ENCODE measurements around the gene TRPT1.
A peak's percentile ranks its signal among the peaks of the same experiment; 100 is the strongest.

Gene TRPT1

GRCh38 chr11:64225608-64226506, at the start of gene TRPT1, which contains the start of gene NUDT22:
TRPT1 (minus strand) TSS chr11:64226186; CDS start chr11:64225860, 326 bp downstream.
NUDT22 (plus strand) TSS chr11:64226274; CDS start chr11:64226653, 379 bp downstream.
- ATAC-seq: peak; percentile 84
- TF ChIP-seq TOX (CRISPR knock-in tag; IDR thresholded peaks at IDR 0.05; ENCODE audit: borderline replicate concordance) (no peak), TSHZ2 (CRISPR knock-in tag; IDR thresholded peaks at IDR 0.05) (no peak), CSDC2 (CRISPR knock-in tag; IDR thresholded peaks at IDR 0.05) (no peak)

- no peak for TF ChIP-seq ZNF565 (CRISPR knock-in tag; conservative IDR thresholded peaks at IDR 0.05; ENCODE audit: low read depth)
- no peak for TF ChIP-seq ZNF8 (CRISPR knock-in tag; IDR thresholded peaks at IDR 0.05)
- TF ChIP-seq GLIS3 (CRISPR knock-in tag; IDR thresholded peaks at IDR 0.05): no peak
- no peak for TF ChIP-seq OSR1 (CRISPR knock-in tag; IDR thresholded peaks at IDR 0.05)
- no peak for TF ChIP-seq ZNF70 (CRISPR knock-in tag; IDR thresholded peaks at IDR 0.05)
- no peak for TF ChIP-seq CREB5 (CRISPR knock-in tag; IDR thresholded peaks at IDR 0.05; ENCODE audit: low read depth)
- TF ChIP-seq BACH2 (CRISPR knock-in tag; IDR thresholded peaks at IDR 0.05; ENCODE audit: borderline replicate concordance): no peak
- TF ChIP-seq CSRNP3 (CRISPR knock-in tag; IDR thresholded peaks at IDR 0.05): no peak
- TF ChIP-seq RARB (CRISPR knock-in tag; IDR thresholded peaks at IDR 0.05): no peak
- TF ChIP-seq ZFP30 (CRISPR knock-in tag; IDR thresholded peaks at IDR 0.05): no peak
- no peak for TF ChIP-seq PPARA (CRISPR knock-in tag; IDR thresholded peaks at IDR 0.05; ENCODE audit: borderline replicate concordance)
- TF ChIP-seq CSDC2 (CRISPR knock-in tag; IDR thresholded peaks at IDR 0.05): no peak
- TF ChIP-seq SNAI2 (CRISPR knock-in tag; IDR thresholded peaks at IDR 0.05): no peak
- TF ChIP-seq TOX (CRISPR knock-in tag; IDR thresholded peaks at IDR 0.05; ENCODE audit: borderline replicate concordance): no peak
- TF ChIP-seq ZC3H10 (CRISPR knock-in tag; IDR thresholded peaks at IDR 0.05): no peak
- no peak for TF ChIP-seq TCF4 (CRISPR knock-in tag; IDR thresholded peaks at IDR 0.05; ENCODE audit: borderline replicate concordance)
- ATAC-seq: no peak
Measured at GRCh38 chr11:64275031-64275800, 49.2 kb upstream of the TRPT1 start.

- TF ChIP-seq PATZ1 (CRISPR knock-in tag; IDR thresholded peaks at IDR 0.05; ENCODE audit: borderline replicate concordance) (peak; percentile 64; the same call in 1 of the 2 replicates), TCF4 (CRISPR knock-in tag; IDR thresholded peaks at IDR 0.05; ENCODE audit: borderline replicate concordance) (no peak), TSHZ2 (CRISPR knock-in tag; IDR thresholded peaks at IDR 0.05) (peak; percentile 17; the same call in 1 of the 2 replicates)
- peak; percentile 87 for ATAC-seq
Measured at GRCh38 chr11:64269540-64270220, 43.7 kb upstream of the TRPT1 start.
